Measurements from ENCODE around the gene NPEPL1.

DNA sequence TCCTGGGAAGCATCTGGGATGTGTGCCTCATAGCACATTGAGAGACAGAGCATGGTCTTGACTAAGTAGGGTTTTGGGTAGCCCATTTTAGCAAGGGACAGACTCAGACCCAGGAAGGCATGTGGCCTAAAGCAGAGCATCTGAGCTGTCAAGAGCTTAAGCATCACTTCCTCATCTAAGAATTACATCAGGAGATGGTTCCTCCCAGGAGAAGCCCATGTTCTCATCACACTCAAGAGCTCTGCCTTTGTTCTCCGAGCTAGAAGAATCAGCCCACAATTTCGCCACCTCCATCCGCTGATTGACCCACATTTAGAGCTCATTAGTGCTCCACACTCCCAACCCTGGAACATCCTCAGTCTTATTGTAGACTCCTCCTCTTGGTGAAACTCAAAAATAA lies 68.3 kb downstream of the NPEPL1 start:
- TF ChIP-seq, protein P1, sequence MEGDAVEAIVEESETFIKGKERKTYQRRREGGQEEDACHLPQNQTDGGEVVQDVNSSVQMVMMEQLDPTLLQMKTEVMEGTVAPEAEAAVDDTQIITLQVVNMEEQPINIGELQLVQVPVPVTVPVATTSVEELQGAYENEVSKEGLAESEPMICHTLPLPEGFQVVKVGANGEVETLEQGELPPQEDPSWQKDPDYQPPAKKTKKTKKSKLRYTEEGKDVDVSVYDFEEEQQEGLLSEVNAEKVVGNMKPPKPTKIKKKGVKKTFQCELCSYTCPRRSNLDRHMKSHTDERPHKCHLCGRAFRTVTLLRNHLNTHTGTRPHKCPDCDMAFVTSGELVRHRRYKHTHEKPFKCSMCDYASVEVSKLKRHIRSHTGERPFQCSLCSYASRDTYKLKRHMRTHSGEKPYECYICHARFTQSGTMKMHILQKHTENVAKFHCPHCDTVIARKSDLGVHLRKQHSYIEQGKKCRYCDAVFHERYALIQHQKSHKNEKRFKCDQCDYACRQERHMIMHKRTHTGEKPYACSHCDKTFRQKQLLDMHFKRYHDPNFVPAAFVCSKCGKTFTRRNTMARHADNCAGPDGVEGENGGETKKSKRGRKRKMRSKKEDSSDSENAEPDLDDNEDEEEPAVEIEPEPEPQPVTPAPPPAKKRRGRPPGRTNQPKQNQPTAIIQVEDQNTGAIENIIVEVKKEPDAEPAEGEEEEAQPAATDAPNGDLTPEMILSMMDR (IDR thresholded peaks at IDR 0.05): no peak
- no peak for TF ChIP-seq POLR2A (IDR thresholded peaks at IDR 0.05)
